Neutrophil (primary cell): Measurements from ENCODE around the gene LMO7.

ENCODE experiments used
- H3K27ac ChIP-seq: fragments of 200-600 bp; sonication (generic); 2 replicates; pipeline ENCODE4 v1.5.1; 2016; ENCODE audit warnings: mild to moderate bottlenecking, moderate library complexity
- H3K27me3 ChIP-seq: fragments of 200-600 bp; sonication (generic); 2 replicates; pipeline ENCODE4 v1.6.0; 2016; ENCODE audit warnings: mild to moderate bottlenecking
- H3K36me3 ChIP-seq: fragments of 200-600 bp; sonication (generic); 2 replicates; pipeline ENCODE4 v1.5.1; 2017
- H3K4me1 ChIP-seq, 2 experiments: fragments of 200-600 bp in 1 of 2; sonication (generic) in 1 of 2; 1 replicate in 1 of 2; 2 replicates in 1 of 2; pipeline versions ENCODE4 v1.5.1 to v1.6.1; 2013 to 2016; ENCODE audit warnings: low read depth in 1 of 2, low read length in 1 of 2, mild to moderate bottlenecking in 1 of 2, moderate library complexity in 1 of 2; ENCODE audit not compliant: control insufficient read depth in 1 of 2, insufficient read depth in 1 of 2
- H3K4me3 ChIP-seq, 2 experiments: fragments of 200-600 bp in 1 of 2; sonication (generic) in 1 of 2; 1 replicate in 1 of 2; 2 replicates in 1 of 2; pipeline ENCODE4 v1.5.1; 2013 to 2016; ENCODE audit warnings: low read depth in 1 of 2, low read length in 1 of 2, mild to moderate bottlenecking in 1 of 2, moderate library complexity in 1 of 2
- H3K9me3 ChIP-seq: fragments of 200-600 bp; sonication (generic); 2 replicates; pipeline ENCODE4 v1.5.1; 2016
- CTCF ChIP-seq: fragments of 200-600 bp; sonication (generic); IDR thresholded peaks from 2 replicates; pipeline ENCODE4 v1.5.1; 2016; ENCODE audit warnings: antibody characterized with exemption

Gene LMO7

GRCh38 chr13:75656425-75656989 lies 20.4 kb downstream of the LMO7 start:
- H3K4me1 ChIP-seq, result no peaks in the 10 kb centered on the region
- H3K4me3 ChIP-seq, result no peak overlapping the region
- H3K9me3 ChIP-seq, result no peaks in the 10 kb centered on the region
- H3K27ac ChIP-seq, result no peak overlapping the region
- TF ChIP-seq CTCF, result no peak
- no peaks in the 10 kb centered on the region for H3K36me3 ChIP-seq
- no peaks in the 10 kb centered on the region for H3K27me3 ChIP-seq

GRCh38 chr13:75657111-75657510 lies 21.0 kb downstream of the LMO7 start:
- no peak overlapping the region for H3K27ac ChIP-seq
- H3K27me3 ChIP-seq, result no peaks in the 10 kb centered on the region
- H3K9me3 ChIP-seq, result no peaks in the 10 kb centered on the region
- TF ChIP-seq CTCF, result no peak
- no peaks in the 10 kb centered on the region for H3K4me1 ChIP-seq
- no peak overlapping the region for H3K4me3 ChIP-seq
- no peaks in the 10 kb centered on the region for H3K36me3 ChIP-seq

GRCh38 chr13:75660694-75661093 lies 24.6 kb downstream of the LMO7 start:
- H3K27me3 ChIP-seq, result no peaks in the 10 kb centered on the region
- no peaks in the 10 kb centered on the region for H3K36me3 ChIP-seq
- no peak for TF ChIP-seq CTCF
- no peak overlapping the region for H3K27ac ChIP-seq
- no peaks in the 10 kb centered on the region for H3K4me1 ChIP-seq
- no peaks in the 10 kb centered on the region for H3K9me3 ChIP-seq
- H3K4me3 ChIP-seq, result no peak overlapping the region

GRCh38 chr13:75661443-75661842 lies 25.3 kb downstream of the LMO7 start:
- no peaks in the 10 kb centered on the region for H3K9me3 ChIP-seq
- no peaks in the 10 kb centered on the region for H3K27me3 ChIP-seq
- no peak for TF ChIP-seq CTCF
- no peak overlapping the region for H3K4me3 ChIP-seq
- H3K4me1 ChIP-seq, result no peaks in the 10 kb centered on the region
- no peaks in the 10 kb centered on the region for H3K36me3 ChIP-seq
- H3K27ac ChIP-seq, result no peak overlapping the region

- H3K36me3 ChIP-seq, result no peaks in the 10 kb centered on the region
- H3K27ac ChIP-seq, result no peak overlapping the region
- TF ChIP-seq CTCF, result no peak
- H3K4me3 ChIP-seq, result no peak overlapping the region
- no peaks in the 10 kb centered on the region for H3K4me1 ChIP-seq
- H3K27me3 ChIP-seq, result no peaks in the 10 kb centered on the region
- H3K9me3 ChIP-seq, result no peaks in the 10 kb centered on the region
Observed at GRCh38 chr13:75666646-75667351, 30.7 kb downstream of the LMO7 start.
